DMS114 treated with DMSO at 0.1 percent for 48 hours (cell line): ENCODE data around the gene SMAD3.

Experiments
- DNase-seq: peaks from one replicate; lab custom pipeline; 2025; ENCODE audit not compliant: unreplicated experiment; lab: John Stamatoyannopoulos, UW

The SMAD3 gene

DNA sequence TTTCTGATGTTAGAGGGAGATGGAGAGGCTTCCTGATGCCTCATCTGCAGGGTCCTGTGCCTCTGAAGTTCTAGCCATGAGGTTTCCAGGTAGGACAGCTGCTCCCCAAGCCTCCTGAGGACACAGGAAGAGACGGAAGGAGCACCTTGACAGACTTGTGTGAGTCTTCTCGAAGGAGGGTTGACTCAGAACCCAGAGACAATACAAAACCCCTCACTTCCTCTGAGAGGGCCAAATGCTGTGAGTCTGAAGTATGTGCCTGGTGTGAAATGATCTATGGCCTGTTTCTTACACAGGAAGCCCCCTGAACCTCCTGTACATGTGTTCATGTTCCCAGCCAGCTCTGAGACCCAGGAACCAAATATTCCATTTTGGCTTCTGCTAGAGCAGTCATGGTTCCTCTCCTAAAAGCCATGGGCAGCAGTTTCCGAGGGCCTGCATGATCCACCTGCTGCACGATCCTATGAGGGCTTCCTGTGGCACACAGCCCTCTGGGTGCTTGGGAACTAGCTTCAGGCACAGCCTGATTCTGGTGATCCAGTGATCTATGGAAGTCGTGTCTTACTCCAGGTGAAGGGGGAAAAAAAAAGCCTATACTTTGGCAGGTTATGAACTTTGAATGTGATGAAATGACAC is 126.9 kb downstream of the SMAD3 start:
- DNase-seq, result no peak

GRCh38 chr15:67193223-67193990 is 128.0 kb downstream of the SMAD3 start:
- DNase-seq, result no peak

GRCh38 chr15:67194171-67195114 is 129.0 kb downstream of the SMAD3 start:
- no peak for DNase-seq

DNA sequence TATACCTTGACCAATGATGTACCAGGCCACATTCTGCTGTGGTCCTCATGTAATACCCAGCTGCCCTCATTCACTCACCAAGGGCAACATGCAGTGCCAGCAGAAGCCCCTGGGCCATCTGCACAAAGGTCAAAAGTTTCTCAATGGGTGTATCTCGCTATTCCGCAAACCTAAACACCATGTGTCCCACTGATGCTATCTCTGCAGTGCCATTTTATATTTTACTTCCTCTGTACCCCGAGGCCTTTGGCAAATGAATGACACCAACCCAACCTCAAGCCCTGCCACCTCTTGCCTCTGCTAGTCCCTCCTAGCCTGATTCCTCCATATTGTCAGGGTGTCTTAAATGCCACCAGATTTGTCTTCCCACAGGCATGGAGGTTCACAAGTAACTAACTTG is 129.9 kb downstream of the SMAD3 start:
- no peak for DNase-seq

DNA sequence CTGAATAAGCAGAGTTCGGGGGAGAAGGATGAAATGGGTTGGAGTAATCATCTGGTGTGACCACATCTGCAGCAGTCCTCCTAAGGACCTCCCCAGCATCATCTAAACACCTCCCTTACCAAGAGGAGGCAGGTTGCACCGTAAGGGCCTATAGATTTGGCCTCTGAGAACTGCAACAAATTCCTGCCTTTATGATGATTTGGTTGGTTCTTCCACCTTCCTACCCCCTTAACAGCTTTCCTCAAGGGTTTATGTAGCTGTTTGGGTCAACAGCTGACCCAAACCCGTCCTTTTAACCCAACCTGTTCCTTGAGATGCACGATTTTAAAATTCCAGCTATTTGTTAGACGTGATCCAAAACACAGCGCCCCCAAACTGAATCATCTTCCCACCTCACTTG is 130.8 kb downstream of the SMAD3 start:
- DNase-seq, result no peak

GRCh38 chr15:67196672-67197363 is 131.4 kb downstream of the SMAD3 start:
- DNase-seq, result no peak

GRCh38 chr15:67197364-67197695 is 131.9 kb downstream of the SMAD3 start:
- no peak for DNase-seq

DNA sequence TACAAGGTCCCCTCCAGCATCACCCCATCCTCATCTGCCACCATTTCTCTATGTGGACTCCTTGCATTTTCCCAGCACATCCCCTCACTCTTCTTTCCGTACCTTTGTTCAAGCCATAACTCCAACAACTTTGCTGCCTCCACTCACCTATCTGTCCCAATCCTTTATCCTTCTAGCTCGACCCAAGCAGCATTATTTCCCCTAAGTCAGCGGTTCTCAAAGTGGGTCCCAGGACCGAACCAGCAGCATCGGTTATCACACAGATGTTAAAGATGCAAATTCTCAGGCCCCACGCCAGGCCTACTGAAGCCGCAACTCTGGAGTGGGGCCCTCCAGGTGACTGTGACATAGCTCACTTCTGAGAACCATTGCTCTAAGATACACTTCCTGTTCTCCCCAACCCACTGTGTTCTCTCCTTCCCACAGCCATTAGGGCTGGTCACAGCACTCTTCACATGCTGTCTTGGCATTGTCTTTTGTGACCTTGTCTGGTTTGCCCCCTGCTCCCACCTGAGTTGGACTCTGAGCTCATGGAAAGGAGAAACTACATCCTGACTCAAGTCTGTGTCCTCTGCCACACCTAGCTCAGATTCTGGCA is 132.9 kb downstream of the SMAD3 start:
- DNase-seq, result no peak

DNA sequence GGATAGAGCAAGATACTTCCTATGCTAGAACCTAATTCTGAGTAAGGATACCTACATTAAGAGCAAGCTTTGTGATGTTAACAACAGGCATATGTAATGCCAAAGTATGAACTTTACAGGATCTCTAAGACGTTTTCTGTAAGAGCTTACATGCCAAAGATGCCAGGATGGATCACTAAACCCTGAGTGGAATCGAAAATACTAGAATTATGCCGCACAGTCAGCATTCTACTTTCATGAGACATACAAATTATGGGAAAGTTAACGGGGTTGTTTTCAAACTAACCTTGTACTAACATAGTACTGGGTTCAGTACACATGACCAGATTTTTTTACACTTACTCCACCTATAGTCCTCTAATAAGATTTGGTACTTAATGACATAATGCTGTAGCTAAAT is 134.0 kb downstream of the SMAD3 start:
- DNase-seq, result no peak

- no peak for DNase-seq
Measured at GRCh38 chr15:67199881-67200763, 134.7 kb downstream of the SMAD3 start.

DNA sequence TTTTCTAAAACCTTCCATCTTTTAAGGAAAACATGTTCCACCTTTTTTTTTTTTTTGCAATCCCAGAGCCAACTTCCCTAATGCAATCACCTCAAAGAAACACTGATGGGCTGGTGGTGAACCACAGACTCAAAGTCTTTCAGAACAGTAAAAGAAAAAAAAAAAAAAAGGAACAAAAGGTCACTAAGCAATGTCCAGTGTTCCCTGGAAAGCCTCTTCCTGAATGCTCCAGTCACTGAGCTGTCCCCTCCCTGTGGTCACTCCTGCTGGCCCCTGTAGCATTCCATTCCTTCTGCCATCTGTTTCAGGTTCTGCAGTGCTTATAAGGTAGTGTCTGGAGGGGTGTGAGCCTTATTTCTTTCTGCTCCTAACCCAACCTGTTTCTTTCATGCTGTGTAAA is 135.7 kb downstream of the SMAD3 start:
- no peak for DNase-seq

DNA sequence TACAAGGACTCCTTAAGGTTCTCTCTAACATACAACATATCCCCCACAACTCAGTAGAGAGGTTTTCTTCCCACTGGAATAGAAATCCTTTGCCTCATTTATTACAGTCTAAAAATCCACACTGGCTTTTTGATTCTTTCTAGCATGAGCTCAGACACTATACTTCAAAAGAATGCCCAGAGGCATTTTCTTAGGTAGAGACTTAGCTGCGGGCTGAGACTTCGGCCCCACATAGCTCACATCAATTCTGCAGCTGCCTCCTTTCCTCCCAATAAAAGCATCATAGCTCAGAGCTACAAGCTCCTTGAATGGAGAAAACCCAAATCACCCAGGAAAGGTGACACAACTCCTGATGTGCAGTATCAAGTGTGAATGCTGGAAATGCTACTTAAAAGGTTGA is 136.7 kb downstream of the SMAD3 start:
- DNase-seq, result no peak

- DNase-seq, result no peak
Measured at GRCh38 chr15:67202991-67203390, 137.6 kb downstream of the SMAD3 start.

GRCh38 chr15:67207555-67208207 is 142.3 kb downstream of the SMAD3 start:
- no peak for DNase-seq

- DNase-seq, result no peak
Measured at GRCh38 chr15:67208396-67208795, 143.0 kb downstream of the SMAD3 start.

DNA sequence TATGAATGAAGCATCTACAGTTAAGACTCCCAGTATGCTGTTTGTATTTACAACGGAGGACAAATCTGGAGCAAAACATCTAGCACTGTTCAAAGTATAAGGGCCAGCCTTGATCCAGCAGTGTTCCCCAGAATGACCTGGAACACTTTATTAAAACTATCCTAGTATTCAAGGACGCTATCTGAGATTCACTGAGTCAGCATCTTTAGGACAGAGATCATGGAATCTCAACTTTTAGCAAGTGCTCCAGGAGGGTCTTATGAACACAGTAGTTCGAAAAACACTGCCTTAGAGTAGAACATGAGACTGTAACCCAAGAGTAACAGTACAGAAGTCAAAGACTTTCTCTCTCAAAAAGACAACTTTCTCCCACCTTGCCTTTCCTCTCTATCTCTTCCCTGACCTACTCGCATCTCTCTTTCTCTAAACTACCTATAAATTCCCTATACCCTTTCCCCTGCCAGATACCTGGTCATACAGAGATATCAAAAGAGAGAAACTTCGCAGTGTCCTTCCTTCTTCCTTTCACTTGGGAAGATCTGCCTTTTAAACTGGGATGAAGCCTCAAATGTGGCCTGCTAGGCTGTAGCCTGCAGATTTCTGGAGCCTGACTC is 145.3 kb downstream of the SMAD3 start:
- no peak for DNase-seq

GRCh38 chr15:67212684-67213367 is 147.4 kb downstream of the SMAD3 start:
- DNase-seq, result no peak

DNA sequence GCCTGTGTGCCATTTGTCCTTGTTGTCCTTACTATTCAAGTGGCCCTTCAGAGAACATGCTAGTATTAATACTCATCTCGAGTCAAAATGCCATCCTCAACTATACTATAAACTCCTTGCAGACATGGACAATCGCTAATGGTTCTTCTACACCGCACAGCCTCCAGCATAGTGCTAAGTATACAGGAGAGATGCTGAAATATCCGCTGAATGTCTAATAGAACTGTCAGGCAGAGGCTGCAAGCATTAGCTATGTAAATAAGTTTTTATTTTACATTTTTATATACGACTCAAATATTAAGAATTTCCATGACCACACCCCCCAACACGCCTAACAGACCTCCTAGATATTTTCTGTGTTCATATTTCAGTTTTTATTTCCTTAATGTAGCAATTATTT is 149.7 kb downstream of the SMAD3 start:
- no peak for DNase-seq
